SK-N-SH (cell line): Measurements from ENCODE around the gene MTREX. TPM values are rescaled to one million over a fixed set of nuclear protein-coding genes. Genes with fewer than 3 reads are reported as not detected.

Experiments used
- CTCF ChIA-PET: fragments of 300-600, 350-600 bp; formaldehyde crosslinking; extraction: SDS; loops from one replicate; lab custom pipeline; 2021; lab: Yijun Ruan, JAX
- POLR2A ChIA-PET: fragments of 350-600 bp; sonication (Branson Sonifier 250); formaldehyde crosslinking; extraction: SDS; loops from one replicate; lab custom pipeline; 2020; ENCODE audit warnings: antibody characterized with exemption, inconsistent platforms; lab: Yijun Ruan, JAX
- DNase-seq: peaks from one replicate; pipeline ENCODE4 v3.0.0; 2012
- H2AFZ ChIP-seq: fragments of 200-600 bp; sonication (generic); 2 replicates; pipeline ENCODE4 v1.8.1; 2016; ENCODE audit warnings: antibody characterized with exemption, mild to moderate bottlenecking, low read depth
- H3F3A ChIP-seq: fragments of 200-600 bp; sonication (generic); replicated peaks from 2 replicates; pipeline ENCODE3; 2016; ENCODE audit warnings: antibody characterized with exemption, mild to moderate bottlenecking; ENCODE audit not compliant: insufficient read depth
- H3K27ac ChIP-seq, 2 experiments: fragments of 200-500 bp in 1 of 2; fragments of 200-600 bp in 1 of 2; sonication (Bioruptor generic) in 1 of 2; sonication (generic), shearing (Covaris generic) in 1 of 2; 2 replicates each; pipeline versions ENCODE4 v1.5.1 to v1.6.1; 2014 to 2016; ENCODE audit warnings: low read depth in 2 of 2, inconsistent platforms in 1 of 2, low read length in 1 of 2, mild to moderate bottlenecking in 1 of 2, mixed read lengths in 1 of 2
- H3K27me3 ChIP-seq: fragments of 200-600 bp; sonication (generic), shearing (Covaris generic); 2 replicates; pipeline ENCODE4 v1.6.1; 2016; ENCODE audit warnings: mixed run types; ENCODE audit not compliant: insufficient read depth
- H3K36me3 ChIP-seq, 2 experiments: fragments of 200-500 bp in 1 of 2; fragments of 200-600 bp in 1 of 2; sonication (Bioruptor generic) in 1 of 2; sonication (generic) in 1 of 2; replicated peaks in 1 of 2; 2 replicates each; pipeline versions ENCODE3 to v1.5.1; 2014 to 2016; ENCODE audit warnings: low read length in 1 of 2, mild to moderate bottlenecking in 1 of 2; ENCODE audit not compliant: insufficient read depth in 2 of 2, control insufficient read depth in 1 of 2
- H3K4me1 ChIP-seq, 2 experiments: fragments of 200-500 bp in 1 of 2; fragments of 200-600 bp in 1 of 2; sonication (Bioruptor generic) in 1 of 2; sonication (generic), shearing (Covaris generic) in 1 of 2; 2 replicates each; pipeline versions ENCODE4 v1.5.1 to v1.6.1; 2014 to 2016; ENCODE audit warnings: low read depth in 1 of 2, low read length in 1 of 2, mixed run types in 1 of 2; ENCODE audit not compliant: insufficient read depth in 2 of 2, control insufficient read depth in 1 of 2
- H3K4me2 ChIP-seq: fragments of 200-600 bp; sonication (generic), shearing (Covaris generic); 2 replicates; pipeline ENCODE4 v1.6.1; 2017; ENCODE audit warnings: mixed run types
- H3K4me3 ChIP-seq, 2 experiments: fragments of 200-500 bp in 1 of 2; fragments of 200-600 bp in 1 of 2; sonication (Bioruptor generic) in 1 of 2; sonication (generic), shearing (Covaris generic) in 1 of 2; 2 replicates each; pipeline versions ENCODE4 v1.5.1 to v1.8.1; 2014 to 2016; ENCODE audit warnings: low read depth in 2 of 2, inconsistent platforms in 1 of 2, low read length in 1 of 2, mild to moderate bottlenecking in 1 of 2, mixed read lengths in 1 of 2, moderate library complexity in 1 of 2
- H3K79me2 ChIP-seq: fragments of 200-600 bp; sonication (generic); 2 replicates; pipeline ENCODE4 v1.8.1; 2017; ENCODE audit warnings: mild to moderate bottlenecking; ENCODE audit not compliant: insufficient read depth
- H3K9ac ChIP-seq: fragments of 200-600 bp; sonication (generic); 2 replicates; pipeline ENCODE4 v1.6.1; 2017; ENCODE audit warnings: mixed run types
- H3K9me2 ChIP-seq: fragments of 200-600 bp; sonication (generic); 2 replicates; pipeline ENCODE4 v1.6.1; 2017; ENCODE audit warnings: mixed run types
- H3K9me3 ChIP-seq: fragments of 200-600 bp; sonication (generic); 2 replicates; pipeline ENCODE4 v1.6.1; 2017; ENCODE audit warnings: mixed run types, mild to moderate bottlenecking, moderate library complexity
- H4K20me1 ChIP-seq: fragments of 200-600 bp; sonication (generic); 2 replicates; pipeline ENCODE4 v1.6.1; 2017; ENCODE audit warnings: mild to moderate bottlenecking, mixed run types; ENCODE audit not compliant: insufficient read depth
- ELF1 ChIP-seq: IDR thresholded peaks from 2 replicates; pipeline ENCODE4 v1.4.0; 2012
- EP300 ChIP-seq, 2 experiments: IDR thresholded peaks; 2 replicates each; pipeline versions ENCODE4 v1.4.0 to v1.6.1; 2012; ENCODE audit warnings: borderline replicate concordance in 1 of 2, low read depth in 1 of 2, low read length in 1 of 2
- EZH2phosphoT487 ChIP-seq: fragments of 200-600 bp; sonication (generic); IDR thresholded peaks from 2 replicates; pipeline ENCODE4 v1.6.1; 2017; ENCODE audit warnings: low read depth, mixed run types, mild to moderate bottlenecking, antibody characterized with exemption, moderate library complexity, borderline replicate concordance
- GABPA ChIP-seq: IDR thresholded peaks from 2 replicates; pipeline ENCODE4 v1.4.0; 2012; ENCODE audit warnings: low read depth, mild to moderate bottlenecking
- GATA2 ChIP-seq: sonication (generic); formaldehyde crosslinking; IDR thresholded peaks from 2 replicates; pipeline ENCODE4 v1.5.0; 2020; ENCODE audit warnings: mild to moderate bottlenecking, missing genetic modification reagents
- IRF3 ChIP-seq: fragments of 150-350 bp; IDR thresholded peaks from 2 replicates; pipeline ENCODE4 v1.6.1; 2016; ENCODE audit warnings: mild to moderate bottlenecking, low read depth, low read length
- JUND ChIP-seq: IDR thresholded peaks from 2 replicates; pipeline ENCODE4 v1.4.0; 2012
- MAX ChIP-seq: IDR thresholded peaks from 2 replicates; pipeline ENCODE4 v1.4.0; 2012; ENCODE audit warnings: low read depth
- MEF2A ChIP-seq: IDR thresholded peaks from 2 replicates; pipeline ENCODE4 v1.4.0; 2012; ENCODE audit warnings: low read depth, borderline replicate concordance
- POLR2AphosphoS5 ChIP-seq: IDR thresholded peaks from 2 replicates; pipeline ENCODE4 v1.6.1; 2012; ENCODE audit warnings: low read depth, low read length
- SMC3 ChIP-seq: IDR thresholded peaks from 2 replicates; pipeline ENCODE4 v1.6.1; 2012; ENCODE audit warnings: low read depth, low read length, improper control_type of control experiment
- TAF1 ChIP-seq: IDR thresholded peaks from 2 replicates; pipeline ENCODE4 v1.6.1; 2012; ENCODE audit warnings: low read depth, mild to moderate bottlenecking, low read length, moderate library complexity, borderline replicate concordance
- TCF12 ChIP-seq: IDR thresholded peaks from 2 replicates; pipeline ENCODE4 v1.4.0; 2012
- TEAD4 ChIP-seq: IDR thresholded peaks from 2 replicates; pipeline ENCODE4 v1.4.0; 2012; ENCODE audit warnings: mild to moderate bottlenecking, borderline replicate concordance; ENCODE audit not compliant: insufficient read depth
- USF2 ChIP-seq: fragments of 150-350 bp; IDR thresholded peaks from 2 replicates; pipeline ENCODE4 v1.6.1; 2017; ENCODE audit warnings: antibody characterized with exemption, low read length, low read depth, borderline replicate concordance
- ZBTB33 ChIP-seq: IDR thresholded peaks from 2 replicates; pipeline ENCODE4 v1.4.0; 2012; ENCODE audit warnings: low read depth, borderline replicate concordance
- WGBS: methylation state at CpG from one replicate; pipeline ENCODE4 v1.1.6; 2017; ENCODE audit warnings: low lambda C conversion rate; 5-methylcytosine and 5-hydroxymethylcytosine counted together
- polyA plus RNA-seq, 3 experiments: library from polyadenylated mRNA; depleted of rRNA; stranded (reverse); fragments of >200 nt; gene quantifications; 2 replicates each; pipeline ENCODE4 v1.2.3, GENCODE V29; 2012
- TF ChIP-seq, protein P1 (sequence below): fragments of 200-600 bp; sonication (generic); IDR thresholded peaks from 2 replicates; pipeline ENCODE4 v1.6.1; 2017; ENCODE audit warnings: antibody characterized with exemption, mild to moderate bottlenecking, moderate library complexity

The MTREX gene
- polyA plus RNA-seq, 1 of the 3 experiments (the other 2 are of a cell fraction) = 11.2 TPM

DNA sequence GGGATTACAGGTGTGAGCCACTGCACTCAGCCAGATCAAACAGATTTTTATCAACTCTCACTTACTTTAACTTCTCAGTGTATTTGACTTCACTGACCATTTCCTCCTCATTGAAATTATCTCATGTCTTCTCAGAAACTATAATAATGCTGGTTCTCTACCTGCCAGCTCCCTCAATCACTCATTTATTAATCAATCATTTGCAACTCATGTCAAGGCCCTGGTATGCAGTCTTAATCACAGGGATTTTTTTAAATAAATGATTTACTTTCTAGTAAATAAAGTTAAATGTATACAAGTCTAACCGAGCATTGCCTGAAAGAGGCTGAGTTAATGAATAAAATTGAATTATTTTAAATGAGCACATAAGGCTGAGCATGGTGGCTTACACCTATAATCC is 163.7 kb downstream of the MTREX start:
- WGBS = 65% methylated on average over 1 of the region's 1 CpG
- TF ChIP-seq ELF1 (no peak), MEF2A (no peak), TEAD4 (no peak), TAF1 (no peak)
- TF ChIP-seq, all 33 proteins: peak for 0
- Histone ChIP-seq H3K27me3 (no peaks in the 10 kb centered on the region), H3K4me2 (no peak overlapping the region), H3F3A (peaks cover 4% of the 10 kb centered on the region), H3K27ac (no peak overlapping the region), H3K4me3 (no peak overlapping the region), H3K4me1 (no peaks in the 10 kb centered on the region), H2AFZ (no peak overlapping the region), H4K20me1 (no peaks in the 10 kb centered on the region), H3K36me3 (peaks cover 0 to 25% of the 10 kb centered on the region in 2 experiments), H3K9me3 (no peaks in the 10 kb centered on the region), H3K79me2 (no peaks in the 10 kb centered on the region), H3K9ac (no peak overlapping the region), H3K9me2 (no peaks in the 10 kb centered on the region)
- POLR2A ChIA-PET = no interaction called here
- CTCF ChIA-PET = no interaction called here
- no peak for DNase-seq

DNA sequence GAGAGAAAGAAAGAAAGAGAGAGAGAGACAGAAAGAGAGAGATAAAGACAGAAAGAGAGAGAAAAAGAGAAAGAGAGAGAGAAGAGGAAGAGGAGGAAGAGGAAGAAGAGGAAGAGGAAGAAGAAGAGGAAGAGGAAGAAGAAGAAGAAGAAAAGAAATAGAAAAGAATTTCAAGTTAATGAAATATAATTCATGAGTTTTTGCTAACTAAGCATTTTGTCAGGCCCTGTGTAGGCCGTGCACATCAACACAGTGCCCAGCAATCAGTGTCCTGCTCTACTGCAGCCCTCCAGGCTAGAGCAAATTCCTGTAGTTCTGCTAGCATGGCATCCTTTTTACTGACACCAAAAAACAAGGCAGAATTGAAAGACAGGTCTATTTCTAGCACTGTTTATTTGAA is 164.9 kb downstream of the MTREX start:
- H3K9me2 ChIP-seq = no peaks in the 10 kb centered on the region
- no peak overlapping the region for H3K27ac ChIP-seq
- H3K4me1 ChIP-seq = no peaks in the 10 kb centered on the region
- ChIA-PET POLR2A (no interaction called here), CTCF (no interaction called here)
- TF ChIP-seq USF2 (no peak), GATA2 (CRISPR knock-in tag) (no peak), SMC3 (no peak), TCF12 (no peak), IRF3 (no peak), GABPA (no peak), POLR2AphosphoS5 (no peak), EZH2phosphoT487 (no peak), ZBTB33 (no peak), JUND (no peak), EP300 (IDR thresholded peaks at IDR 0.05; ENCODE audit: borderline replicate concordance in 1 of 2, low read depth in 1 of 2, low read length in 1 of 2) (no peak), TAF1 (no peak), MAX (no peak)
- TF ChIP-seq, protein P1, sequence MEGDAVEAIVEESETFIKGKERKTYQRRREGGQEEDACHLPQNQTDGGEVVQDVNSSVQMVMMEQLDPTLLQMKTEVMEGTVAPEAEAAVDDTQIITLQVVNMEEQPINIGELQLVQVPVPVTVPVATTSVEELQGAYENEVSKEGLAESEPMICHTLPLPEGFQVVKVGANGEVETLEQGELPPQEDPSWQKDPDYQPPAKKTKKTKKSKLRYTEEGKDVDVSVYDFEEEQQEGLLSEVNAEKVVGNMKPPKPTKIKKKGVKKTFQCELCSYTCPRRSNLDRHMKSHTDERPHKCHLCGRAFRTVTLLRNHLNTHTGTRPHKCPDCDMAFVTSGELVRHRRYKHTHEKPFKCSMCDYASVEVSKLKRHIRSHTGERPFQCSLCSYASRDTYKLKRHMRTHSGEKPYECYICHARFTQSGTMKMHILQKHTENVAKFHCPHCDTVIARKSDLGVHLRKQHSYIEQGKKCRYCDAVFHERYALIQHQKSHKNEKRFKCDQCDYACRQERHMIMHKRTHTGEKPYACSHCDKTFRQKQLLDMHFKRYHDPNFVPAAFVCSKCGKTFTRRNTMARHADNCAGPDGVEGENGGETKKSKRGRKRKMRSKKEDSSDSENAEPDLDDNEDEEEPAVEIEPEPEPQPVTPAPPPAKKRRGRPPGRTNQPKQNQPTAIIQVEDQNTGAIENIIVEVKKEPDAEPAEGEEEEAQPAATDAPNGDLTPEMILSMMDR = no peak
- H3K4me2 ChIP-seq = no peak overlapping the region
- H2AFZ ChIP-seq = no peak overlapping the region
- no peaks in the 10 kb centered on the region for H3K9me3 ChIP-seq
- H3K4me3 ChIP-seq = no peak overlapping the region
- 90% methylated on average over 1 of the region's 1 CpG for WGBS
- H3K27me3 ChIP-seq = no peaks in the 10 kb centered on the region
- H3F3A ChIP-seq = peaks cover 4% of the 10 kb centered on the region
- no peak overlapping the region for H3K9ac ChIP-seq
- peaks cover 5% of the 10 kb centered on the region; the same call in 1 of the 2 replicates for H4K20me1 ChIP-seq
- no peak for DNase-seq
- peaks cover 0 to 20% of the 10 kb centered on the region in 2 experiments for H3K36me3 ChIP-seq
- H3K79me2 ChIP-seq = no peaks in the 10 kb centered on the region; the same call in 1 of the 2 replicates
